Stimulated activated naive CD8-positive, alpha-beta T cell treated with anti-CD3 and anti-CD28 coated beads, Interleukin-15, amount 100 ng/mL, for 72 hours (primary cell): ENCODE results near the gene LCN1.

Experiments used
- ATAC-seq: fragments of 150-1000 bp; cut with Tn5 transposase; 2 replicates; pipeline ENCODE4 v1.10.0; 2021; ENCODE audit warnings: mild to moderate bottlenecking, moderate library complexity
- DNase-seq, 2 donors: peaks; one replicate each; pipeline ENCODE4 v3.0.0; 2021 to 2022
- H3K27ac Mint-ChIP-seq, 2 donors: one replicate each; pipeline ENCODE4 v1.8.0; 2022; ENCODE audit warnings: mild to moderate bottlenecking in 2 of 2, mixed read lengths in 2 of 2, moderate library complexity in 2 of 2
- H3K27me3 Mint-ChIP-seq: one replicate; pipeline ENCODE4 v1.8.0; 2022; ENCODE audit warnings: mixed read lengths
- H3K4me1 Mint-ChIP-seq: one replicate; pipeline ENCODE4 v1.8.0; 2022; ENCODE audit warnings: mild to moderate bottlenecking, mixed read lengths
- H3K4me3 Mint-ChIP-seq, 2 donors: one replicate each; pipeline ENCODE4 v1.8.0; 2022; ENCODE audit warnings: mild to moderate bottlenecking in 2 of 2, mixed read lengths in 2 of 2, moderate library complexity in 1 of 2
- H3K9me3 Mint-ChIP-seq, 2 donors: one replicate each; pipeline ENCODE4 v1.8.0; 2022; ENCODE audit warnings: mixed read lengths in 2 of 2

Gene LCN1

DNA sequence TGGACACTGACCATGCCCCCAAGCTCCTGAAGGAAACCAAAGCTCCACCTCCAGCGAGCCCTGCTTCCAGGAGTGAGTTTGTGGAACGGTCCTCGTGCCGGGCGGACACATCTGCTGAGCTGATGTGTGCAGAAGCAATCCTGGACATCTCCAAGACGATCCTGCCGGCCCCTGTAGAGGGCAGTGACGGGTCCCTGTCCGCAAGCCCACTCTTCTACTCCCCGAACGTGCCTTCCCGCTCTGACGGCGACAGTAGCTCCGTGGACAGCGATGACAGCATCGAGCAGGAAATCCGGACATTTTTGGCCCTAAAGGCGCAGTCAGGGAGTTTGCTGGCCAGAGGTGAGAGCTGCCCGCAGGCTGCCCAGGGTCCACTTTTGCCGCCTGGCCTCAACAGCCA, 35.4 kb upstream of the LCN1 start:
- Mint-ChIP-seq H3K4me1 (no peaks in the 10 kb centered on the region), H3K27me3 (peaks cover 42% of the 10 kb centered on the region), H3K27ac (no peak overlapping the region), H3K9me3 (no peaks in the 10 kb centered on the region), H3K4me3 (no peak overlapping the region)
- ATAC-seq (no peak), DNase-seq (no peak)

DNA sequence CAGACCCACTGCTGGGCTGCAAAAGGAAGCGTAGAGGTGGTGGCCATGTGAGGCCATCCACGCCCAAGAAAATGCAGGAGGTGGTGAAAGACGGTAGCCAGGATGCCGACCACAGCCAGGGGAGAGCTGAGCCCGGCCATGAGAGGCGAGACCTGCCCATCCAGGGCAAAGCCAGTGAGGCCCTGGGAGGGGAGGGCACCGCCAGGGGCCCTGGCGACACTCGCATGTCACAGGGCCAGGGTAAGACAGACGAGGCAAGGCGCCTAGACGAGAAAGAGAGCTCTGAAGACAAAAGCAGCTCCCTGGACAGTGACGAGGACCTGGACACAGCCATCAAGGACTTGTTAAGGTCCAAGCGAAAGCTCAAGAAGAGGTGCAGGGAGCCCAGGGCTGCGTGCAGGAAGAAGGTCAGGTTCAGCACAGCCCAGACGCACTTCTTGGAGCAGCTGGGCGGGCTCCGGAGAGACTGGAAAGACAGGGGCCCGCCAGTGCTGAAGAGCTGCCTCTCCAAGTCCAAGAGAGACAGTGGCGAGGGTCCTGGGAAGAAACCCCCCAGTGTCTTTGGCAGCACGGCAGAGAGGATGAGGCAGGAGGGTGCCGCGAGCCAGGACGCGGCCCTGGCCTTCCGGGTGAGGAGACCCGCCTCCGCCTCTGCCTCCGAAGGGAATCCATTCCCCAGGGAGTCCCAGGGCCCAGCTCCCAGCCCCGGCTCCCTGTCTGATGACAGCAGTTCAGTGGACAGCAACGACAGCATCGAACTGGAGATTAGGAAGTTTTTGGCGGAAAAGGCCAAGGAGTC, 34.8 kb upstream of the LCN1 start:
- no peak for DNase-seq
- Mint-ChIP-seq H3K4me1 (no peaks in the 10 kb centered on the region), H3K27me3 (peaks cover 41% of the 10 kb centered on the region), H3K4me3 (no peak overlapping the region), H3K9me3 (no peaks in the 10 kb centered on the region), H3K27ac (no peak overlapping the region)
- ATAC-seq, result no peak

DNA sequence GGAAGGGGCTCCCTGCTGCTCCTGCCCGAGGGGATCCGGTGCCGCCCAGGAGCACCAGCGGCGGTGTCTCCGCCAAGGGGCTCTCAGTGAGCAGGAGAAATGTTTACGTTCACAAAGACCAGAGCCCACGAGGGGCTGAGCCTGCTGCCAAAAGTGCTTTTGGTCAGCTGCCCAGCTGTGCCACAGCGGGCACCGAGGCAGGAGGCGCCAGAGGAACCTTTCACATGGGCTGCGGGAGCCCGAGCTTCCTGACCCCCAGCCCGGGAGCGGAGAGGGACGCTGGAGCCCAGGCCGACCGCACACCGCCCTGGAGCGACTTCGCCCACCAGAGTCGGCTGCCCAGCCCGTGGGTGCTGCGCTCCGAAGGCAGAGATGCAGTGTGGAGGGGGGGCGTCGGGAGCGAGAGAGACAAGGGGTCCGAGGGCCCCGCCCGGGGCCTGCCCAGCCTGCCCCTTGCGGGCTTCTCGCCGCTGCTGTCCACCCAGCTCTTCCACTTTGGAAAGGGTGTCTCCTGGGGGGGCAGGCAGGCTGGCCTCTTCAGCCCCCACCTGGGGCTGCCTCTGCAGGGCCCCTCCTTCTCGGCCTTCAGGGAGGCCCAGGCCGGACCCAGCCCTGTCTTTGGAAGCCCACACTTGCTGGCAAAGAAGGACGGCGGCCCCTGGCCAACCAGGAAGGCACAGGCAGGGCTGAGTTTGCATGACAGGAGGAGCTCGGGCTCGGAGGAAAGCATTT, 33.8 kb upstream of the LCN1 start:
- DNase-seq (no peak), ATAC-seq (no peak)
- Mint-ChIP-seq H3K4me3 (no peak overlapping the region), H3K27me3 (peaks cover 35% of the 10 kb centered on the region), H3K27ac (no peak overlapping the region), H3K9me3 (no peaks in the 10 kb centered on the region), H3K4me1 (no peaks in the 10 kb centered on the region)

DNA sequence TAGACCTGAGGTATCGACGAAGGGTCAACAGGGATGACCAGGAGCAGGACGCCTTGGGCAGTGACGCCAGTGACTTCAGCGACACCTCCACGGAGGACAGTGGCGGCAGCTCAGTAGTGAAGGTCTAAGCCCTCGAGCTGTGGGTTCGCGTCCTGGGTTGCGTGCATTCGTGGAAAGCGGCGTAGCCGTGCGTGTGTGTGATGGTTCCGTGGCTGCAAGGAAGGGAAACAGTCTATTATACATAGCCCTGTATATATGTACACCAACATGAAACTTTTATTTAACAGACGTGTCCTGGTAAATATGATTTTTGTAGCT, 33.3 kb upstream of the LCN1 start:
- Mint-ChIP-seq H3K4me1 (no peaks in the 10 kb centered on the region), H3K9me3 (no peaks in the 10 kb centered on the region), H3K4me3 (no peak overlapping the region), H3K27me3 (peaks cover 36% of the 10 kb centered on the region), H3K27ac (no peak overlapping the region)
- no peak for ATAC-seq
- no peak for DNase-seq

DNA sequence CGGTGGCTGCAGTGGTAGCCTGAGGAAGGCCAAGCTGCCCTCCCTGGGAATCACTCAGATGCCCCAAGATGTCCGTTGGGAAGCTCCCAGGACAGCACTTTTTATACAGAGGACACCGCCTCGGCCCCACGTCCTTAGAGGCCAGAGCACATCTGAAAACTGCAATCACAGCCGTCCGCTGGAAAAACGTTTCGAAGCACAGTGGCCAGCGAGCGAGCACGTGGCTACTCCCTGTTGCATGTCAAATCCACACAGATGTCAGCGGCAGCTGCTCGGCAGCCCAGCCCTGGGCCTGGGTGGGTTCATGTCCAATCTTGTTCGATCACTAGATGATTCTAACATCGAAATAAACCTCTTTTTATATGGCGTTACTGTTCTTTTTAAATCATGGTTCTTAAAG, 32.7 kb upstream of the LCN1 start:
- Mint-ChIP-seq H3K4me3 (no peak overlapping the region), H3K4me1 (no peaks in the 10 kb centered on the region), H3K27ac (no peak overlapping the region), H3K27me3 (peaks cover 35% of the 10 kb centered on the region), H3K9me3 (no peaks in the 10 kb centered on the region)
- ATAC-seq (no peak), DNase-seq (no peak)

DNA sequence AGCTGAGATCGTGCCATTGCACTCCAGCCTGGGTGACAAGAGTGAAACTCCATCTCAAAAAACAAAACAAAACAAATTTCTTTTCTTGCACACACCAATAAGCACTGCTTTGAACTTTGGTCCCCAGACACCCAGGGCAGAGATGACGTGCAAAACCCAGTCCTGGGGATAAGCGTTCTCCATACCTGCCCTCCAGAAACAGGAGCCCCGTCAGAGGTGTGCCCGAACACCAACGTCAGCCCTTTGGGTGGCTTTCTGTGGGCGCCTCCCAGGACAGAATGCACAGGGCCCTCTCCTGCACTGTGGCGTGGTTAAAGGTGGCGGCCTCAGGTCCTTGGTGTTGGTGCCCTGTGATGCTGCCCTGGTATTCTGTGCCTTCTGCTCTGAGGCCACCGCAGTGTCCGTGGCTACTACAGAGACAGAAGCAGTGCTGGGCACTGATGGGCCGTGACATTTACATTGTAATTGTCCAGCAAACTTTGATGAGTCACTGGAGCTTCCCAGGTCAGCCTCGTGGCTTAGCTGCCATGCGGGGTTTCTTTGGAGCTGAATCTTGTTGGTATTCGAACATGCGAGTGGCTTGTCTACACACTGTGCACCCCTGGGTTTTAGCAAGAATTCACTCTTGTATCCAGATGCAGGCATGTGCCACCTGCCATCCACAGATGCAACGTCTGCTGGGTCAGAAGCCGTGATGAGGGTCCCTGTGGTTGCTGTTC, 31.9 kb upstream of the LCN1 start:
- Mint-ChIP-seq H3K4me1 (no peaks in the 10 kb centered on the region), H3K27me3 (peaks cover 29% of the 10 kb centered on the region), H3K9me3 (no peaks in the 10 kb centered on the region), H3K4me3 (no peak overlapping the region), H3K27ac (no peak overlapping the region)
- no peak for DNase-seq
- no peak for ATAC-seq

DNA sequence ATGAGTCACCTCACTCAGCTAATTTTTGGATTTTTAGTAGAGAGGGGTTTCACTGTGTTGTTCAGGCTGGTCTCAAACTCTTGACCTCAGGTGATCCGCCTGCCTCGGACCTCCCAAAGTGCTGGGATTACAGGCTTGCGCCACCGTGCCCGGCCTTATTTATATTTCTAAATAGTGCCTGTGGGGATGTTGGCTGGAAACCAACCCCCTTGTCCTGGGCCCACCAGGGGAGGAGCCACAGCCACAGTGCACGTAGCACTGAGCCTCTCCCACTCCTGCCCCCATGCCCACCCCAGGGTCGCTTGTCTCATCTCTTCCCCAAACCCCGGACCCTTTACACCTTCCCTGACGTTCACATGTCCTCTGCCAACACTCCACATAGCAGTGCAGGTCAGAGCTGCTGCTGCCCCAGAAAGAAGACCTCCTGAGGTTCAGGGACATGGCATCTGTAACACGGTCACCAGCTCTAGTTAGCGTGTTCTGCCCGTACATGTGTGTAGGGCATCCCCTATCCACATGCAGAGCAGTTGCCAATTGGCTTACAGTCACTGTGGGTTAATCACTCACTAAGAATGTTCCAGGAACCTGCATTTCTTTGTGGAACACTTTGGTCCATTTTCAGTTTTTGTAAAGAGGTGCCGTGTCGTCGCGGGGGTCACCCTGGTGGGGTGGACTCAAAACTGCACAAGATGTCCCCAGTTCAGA, 30.9 kb upstream of the LCN1 start:
- no peak for ATAC-seq
- no peak for DNase-seq
- Mint-ChIP-seq H3K27ac (no peak overlapping the region), H3K27me3 (peaks cover 27% of the 10 kb centered on the region), H3K4me3 (no peak overlapping the region), H3K4me1 (no peaks in the 10 kb centered on the region), H3K9me3 (no peaks in the 10 kb centered on the region)

DNA sequence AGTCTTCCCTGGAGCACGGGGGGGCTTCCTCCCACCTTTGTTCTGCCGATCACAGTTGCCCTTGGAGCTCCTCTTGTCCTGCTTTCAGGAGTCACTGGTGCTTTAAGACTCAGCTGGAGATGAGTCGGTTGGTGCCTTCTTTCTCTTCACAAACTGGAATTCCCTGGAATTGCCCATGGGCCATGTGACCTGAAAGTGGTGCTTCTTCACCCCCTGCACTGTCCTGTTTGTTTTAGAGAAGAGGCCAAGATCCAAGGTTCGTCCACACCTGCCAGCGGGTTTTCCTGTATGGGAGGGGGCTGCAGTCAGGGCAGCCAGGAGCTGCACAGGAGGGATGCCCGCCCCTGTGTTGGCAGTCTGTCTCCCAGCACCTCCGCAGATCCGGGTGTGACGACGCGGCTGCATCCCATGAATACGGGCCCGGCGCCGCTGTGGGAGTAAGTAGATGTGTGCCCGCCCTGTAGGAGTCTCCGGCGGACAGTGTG, 30.2 kb upstream of the LCN1 start:
- H3K9me3 Mint-ChIP-seq, result no peaks in the 10 kb centered on the region

DNA sequence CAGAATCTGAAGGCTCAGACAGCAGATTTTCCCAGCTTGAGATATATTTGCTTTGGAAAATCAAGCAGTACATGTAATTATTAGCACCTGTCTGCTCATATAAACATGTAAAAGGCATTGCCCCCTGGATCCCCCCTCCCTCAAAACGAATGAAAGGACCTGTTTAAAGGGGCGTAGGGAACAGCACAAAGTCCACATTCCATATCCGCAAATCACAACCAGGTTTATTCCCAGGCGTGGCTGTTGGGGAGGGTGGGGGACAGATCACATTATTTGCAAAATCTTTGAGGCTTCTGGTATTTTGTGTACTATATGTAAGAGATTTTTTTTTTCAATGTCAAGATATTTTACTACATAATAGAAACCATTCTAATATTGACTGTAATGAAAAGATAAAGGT, 29.5 kb upstream of the LCN1 start:
- DNase-seq (no peak), ATAC-seq (no peak)
- Mint-ChIP-seq H3K9me3 (no peaks in the 10 kb centered on the region), H3K4me1 (no peaks in the 10 kb centered on the region), H3K4me3 (no peak overlapping the region), H3K27me3 (peaks cover 26% of the 10 kb centered on the region), H3K27ac (no peak overlapping the region)

More for the DNA sequence above, 30.2 kb upstream of the LCN1 start:
- Mint-ChIP-seq H3K4me3 (no peak overlapping the region), H3K4me1 (no peaks in the 10 kb centered on the region), H3K27me3 (peaks cover 26% of the 10 kb centered on the region), H3K27ac (no peak overlapping the region)
- no peak for DNase-seq
- no peak for ATAC-seq

DNA sequence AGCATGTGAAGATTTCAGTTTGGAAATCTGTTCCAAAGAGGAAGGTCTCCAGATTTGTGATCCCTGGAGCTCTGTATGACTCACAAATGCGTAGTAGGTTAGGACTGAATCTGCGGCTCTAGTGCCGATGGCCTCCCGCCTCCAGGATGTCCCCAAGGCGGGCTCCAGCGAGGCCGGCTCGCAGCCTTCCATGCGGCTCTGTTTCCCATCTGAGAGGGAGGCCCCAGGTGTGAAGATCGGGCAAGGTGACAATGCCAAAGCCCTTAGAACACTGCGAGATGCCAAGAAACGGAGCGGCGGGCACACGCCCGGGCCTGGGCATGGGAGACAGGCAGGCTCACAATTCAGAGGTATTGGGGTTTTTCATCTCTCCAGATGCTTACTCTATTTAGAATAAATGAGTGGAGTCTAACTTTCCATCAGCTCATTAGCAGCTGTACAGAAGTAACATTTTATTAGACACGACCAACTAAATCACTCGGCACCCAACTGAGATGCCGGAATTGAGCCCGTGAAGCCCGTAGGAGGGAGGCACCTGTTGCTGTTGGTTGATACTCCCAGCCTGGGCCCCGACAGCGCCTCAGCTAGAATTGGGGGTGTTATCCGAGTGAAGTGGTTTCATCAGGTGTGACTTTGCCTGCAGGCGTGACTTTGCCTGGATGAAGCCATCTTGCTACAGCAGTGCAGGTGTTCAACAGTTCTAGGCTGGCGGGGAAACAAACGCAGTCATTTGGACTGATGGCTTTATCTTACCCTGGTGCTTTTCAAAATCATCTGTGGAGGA, 28.2 kb upstream of the LCN1 start:
- no peak for DNase-seq
- H3K4me3 Mint-ChIP-seq, result no peak overlapping the region
- H3K27me3 Mint-ChIP-seq, result peaks cover 26% of the 10 kb centered on the region
- ATAC-seq, result no peak
- no peaks in the 10 kb centered on the region for H3K4me1 Mint-ChIP-seq
- H3K9me3 Mint-ChIP-seq, result no peaks in the 10 kb centered on the region
- no peak overlapping the region for H3K27ac Mint-ChIP-seq

DNA sequence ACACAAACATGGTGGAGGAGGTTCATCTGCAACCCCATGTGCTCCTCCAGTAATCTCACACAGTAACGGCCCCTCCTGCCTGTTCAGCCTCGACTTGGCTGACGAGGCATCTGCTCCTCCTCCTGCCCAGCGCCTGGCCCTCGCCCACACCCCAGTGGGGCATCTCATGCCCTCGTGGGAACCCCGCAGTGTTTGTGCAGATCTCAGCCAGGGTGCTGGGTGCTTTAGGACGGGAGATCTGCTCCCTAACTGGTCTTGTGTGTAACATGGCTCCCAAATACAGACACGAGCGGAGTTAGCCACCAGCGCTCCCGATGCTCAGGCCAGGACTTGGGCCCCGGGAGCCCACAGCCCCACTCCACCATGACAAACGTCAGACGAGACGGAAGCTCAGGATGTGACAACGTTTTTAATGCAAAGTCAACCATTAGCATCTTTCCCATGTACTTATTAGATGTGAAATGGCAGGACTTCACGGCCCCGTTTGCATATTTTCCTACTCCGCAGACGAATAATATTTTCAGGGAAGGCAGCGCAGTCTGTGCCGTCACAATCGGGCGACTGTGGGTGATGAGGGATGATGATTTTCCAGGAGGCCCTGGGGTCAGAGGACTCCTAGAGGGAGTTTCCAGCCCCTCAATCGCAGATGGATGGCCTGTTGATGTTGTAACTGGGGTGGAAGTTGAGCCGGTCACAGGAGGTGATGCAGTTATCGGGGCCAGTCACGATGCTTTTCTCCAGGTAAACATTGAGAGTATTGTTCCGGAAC, 26.3 kb upstream of the LCN1 start:
- Mint-ChIP-seq H3K27me3 (peaks cover 26% of the 10 kb centered on the region), H3K4me1 (peaks cover 6% of the 10 kb centered on the region), H3K27ac (no peak overlapping the region), H3K9me3 (no peaks in the 10 kb centered on the region), H3K4me3 (no peak overlapping the region)
- no peak for ATAC-seq
- DNase-seq, result no peak

DNA sequence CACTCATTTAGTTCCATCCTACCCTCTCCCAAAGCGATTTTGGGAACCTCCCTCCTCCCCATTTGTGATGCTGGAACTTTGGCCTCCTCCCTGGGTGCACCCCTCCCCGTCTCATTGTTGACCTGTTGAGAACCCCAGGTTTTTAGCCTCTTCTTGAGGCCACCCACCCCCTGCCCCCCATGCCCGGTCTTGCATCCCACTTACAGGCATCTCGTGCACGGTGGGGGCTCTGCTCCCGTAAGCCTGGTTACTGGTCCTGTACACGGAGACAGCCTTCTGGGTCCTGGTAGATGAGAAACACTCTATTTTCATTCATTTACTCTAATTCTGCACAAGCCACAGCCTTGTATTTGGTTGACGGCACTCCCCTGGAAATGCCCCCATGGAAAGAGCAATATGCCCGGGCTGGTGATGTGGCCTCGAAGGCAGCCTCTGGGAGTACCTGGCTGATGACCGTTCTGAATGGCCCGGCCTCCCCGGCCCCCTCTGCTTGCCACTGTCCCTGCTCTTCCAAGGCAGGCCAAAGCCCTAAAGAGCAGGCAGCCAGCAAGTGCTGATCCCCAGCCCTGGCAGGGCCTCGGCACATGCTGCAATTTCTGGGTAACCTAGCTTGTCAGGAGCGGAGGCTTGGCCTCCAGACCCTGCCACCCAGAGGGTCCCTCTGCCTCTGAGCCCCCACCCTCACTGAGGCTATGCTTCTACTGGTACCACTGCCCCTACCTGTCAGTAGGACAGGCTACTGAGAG, 22.7 kb upstream of the LCN1 start:
- no peak for ATAC-seq
- H3K9me3 Mint-ChIP-seq, result no peaks in the 10 kb centered on the region
- peaks cover 10% of the 10 kb centered on the region for H3K27me3 Mint-ChIP-seq
- no peak overlapping the region for H3K4me3 Mint-ChIP-seq
- DNase-seq, result no peak
- H3K27ac Mint-ChIP-seq, result no peak overlapping the region
- peaks cover 30% of the 10 kb centered on the region for H3K4me1 Mint-ChIP-seq

DNA sequence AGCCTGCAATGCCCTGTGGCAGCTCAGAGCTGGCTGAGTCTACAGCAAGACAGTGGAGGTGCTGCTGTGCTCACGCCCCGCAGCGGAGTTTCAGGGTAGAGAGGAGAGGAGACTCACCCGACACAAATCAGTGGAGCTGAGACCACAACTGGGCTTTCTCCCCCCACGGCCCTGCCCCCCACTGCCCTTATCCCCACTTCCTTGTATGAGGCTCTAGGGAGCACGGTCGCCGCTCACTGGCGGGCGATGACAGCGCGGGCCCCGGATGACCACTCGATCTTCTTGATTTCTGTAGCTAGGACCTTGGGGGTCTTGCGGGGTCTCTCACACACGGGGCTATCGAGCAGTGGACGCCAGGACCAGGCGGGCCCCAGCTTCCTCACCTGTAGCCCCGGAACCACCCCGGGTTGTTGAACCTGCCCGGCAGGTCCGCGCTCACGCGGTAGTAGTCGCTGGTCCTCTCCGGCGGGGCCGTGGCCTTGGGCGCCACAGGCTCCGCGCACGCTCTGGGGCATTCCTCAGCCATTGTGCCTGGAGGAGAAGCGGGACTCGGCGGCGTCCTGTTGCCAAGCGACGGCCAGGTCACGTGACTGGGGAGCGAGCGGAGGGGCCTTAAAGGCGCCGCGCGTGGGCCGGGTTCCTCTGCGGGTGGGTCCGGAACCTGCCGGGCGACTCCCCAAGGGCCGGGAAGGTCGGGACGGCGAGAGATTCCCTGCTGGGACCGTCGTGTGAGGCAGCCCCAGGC, 21.7 kb upstream of the LCN1 start:
- H3K4me3 Mint-ChIP-seq, result peak overlapping the region; percentile 87 to 89
- peak overlapping the region in 1 of 2 donors; percentile 34 for H3K27ac Mint-ChIP-seq
- H3K27me3 Mint-ChIP-seq, result peaks cover 10% of the 10 kb centered on the region

More for the DNA sequence above, 21.7 kb upstream of the LCN1 start:
- ATAC-seq (peak; percentile 53), DNase-seq (peak; percentile 69 to 80)
- H3K4me1 Mint-ChIP-seq, result peaks cover 34% of the 10 kb centered on the region
- H3K9me3 Mint-ChIP-seq, result no peaks in the 10 kb centered on the region
